ENCODE measurements around the gene PTGER1. TPM values are rescaled to one million over a fixed set of nuclear protein-coding genes. Genes with fewer than 3 reads are reported as not detected.

The PTGER1 gene
- total and polyA plus RNA-seq, 2 donors (not counting 3 experiments of a cell fraction or from before 2014, with no cell fraction given), result 0.21 to 0.40 TPM

- intact Hi-C loops (cut with micrococcal nuclease), result no loop called here
- Histone ChIP-seq H3K9me3 (replicated peaks; ENCODE audit: control insufficient read depth, insufficient read depth, low read length) (no peaks in the 10 kb centered on the region), H3K4me1 (ENCODE audit: control insufficient read depth, extremely low read depth, insufficient read depth, low read length) (peaks cover 23% of the 10 kb centered on the region), H3K36me3 (ENCODE audit: control insufficient read depth in 2 of 2, extremely low read depth in 1 of 2, insufficient read depth in 2 of 2, low read length in 2 of 2) (peaks cover 3 to 15% of the 10 kb centered on the region in 2 experiments), H2AFZ (ENCODE audit: low read depth, low read length) (no peak overlapping the region), H3K27me3 (ENCODE audit: control insufficient read depth in 2 of 2, insufficient read depth in 2 of 2, low read length in 2 of 2) (no peaks in the 10 kb centered on the region), H4K20me1 (replicated peaks; ENCODE audit: control insufficient read depth, extremely low read depth, insufficient read depth, low read length) (no peaks in the 10 kb centered on the region), H3K9me1 (replicated peaks; ENCODE audit: control insufficient read depth, extremely low read depth, insufficient read depth, low read length) (no peaks in the 10 kb centered on the region), H3K4me2 (ENCODE audit: insufficient read depth, low read length) (no peak overlapping the region), H3K79me2 (ENCODE audit: control insufficient read depth, insufficient read depth, low read length) (peaks cover 23% of the 10 kb centered on the region), H3K9ac (replicated peaks; ENCODE audit: extremely low read depth, insufficient read depth, low read length) (no peak overlapping the region), H3K4me3 (replicated peaks in 1 of 3; ENCODE audit: insufficient read depth in 1 of 3, low read depth in 1 of 3, low read length in 3 of 3) (no peak overlapping the region), H3K27ac (ENCODE audit: insufficient read depth, low read depth, low read length) (no peak overlapping the region)
- DNase-seq (ENCODE audit: low read depth, low spot score) (no peak), FAIRE-seq (no peak)
- ChIA-PET POLR2A (no interaction called here), CTCF (no interaction called here)
- TF ChIP-seq FOS (IDR thresholded peaks at IDR 0.05; ENCODE audit: borderline replicate concordance, insufficient read depth, low read length) (no peak), EZH2 (IDR thresholded peaks at IDR 0.05; ENCODE audit: borderline replicate concordance, low read depth, low read length, severe bottlenecking) (no peak), MYC (IDR thresholded peaks at IDR 0.05; ENCODE audit: low read depth, low read length) (no peak), JUN (IDR thresholded peaks at IDR 0.05; ENCODE audit: borderline replicate concordance, insufficient read depth, insufficient read length, low read depth) (no peak), POLR2AphosphoS5 (IDR thresholded peaks at IDR 0.05; ENCODE audit: insufficient read depth, low read depth, low read length) (no peak), POLR2A (IDR thresholded peaks at IDR 0.05; ENCODE audit: low read depth, low read length) (no peak), CTCF (IDR thresholded peaks at IDR 0.05; ENCODE audit: extremely low read depth in 1 of 2, insufficient read depth in 1 of 2, low read depth in 1 of 2, low read length in 2 of 2) (no peak), GATA2 (IDR thresholded peaks at IDR 0.05; ENCODE audit: insufficient read depth, insufficient read length, low read depth, low read length) (no peak)
- TF ChIP-seq, protein P1, sequence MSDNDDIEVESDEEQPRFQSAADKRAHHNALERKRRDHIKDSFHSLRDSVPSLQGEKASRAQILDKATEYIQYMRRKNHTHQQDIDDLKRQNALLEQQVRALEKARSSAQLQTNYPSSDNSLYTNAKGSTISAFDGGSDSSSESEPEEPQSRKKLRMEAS (IDR thresholded peaks at IDR 0.05; ENCODE audit: insufficient read depth, insufficient read length), result no peak
- no TSS peak for BruUV-seq (replicated peaks)
- dilution Hi-C loops (cut with MboI; ENCODE audit: extremely low pct_ligation_motif_present, low sequenced_read_pairs), result no loop called here
Measured at GRCh38 chr19:14492756-14493337, 17.7 kb upstream of the PTGER1 start.
